ENCODE data around the gene AP4E1.

Gene AP4E1

DNA sequence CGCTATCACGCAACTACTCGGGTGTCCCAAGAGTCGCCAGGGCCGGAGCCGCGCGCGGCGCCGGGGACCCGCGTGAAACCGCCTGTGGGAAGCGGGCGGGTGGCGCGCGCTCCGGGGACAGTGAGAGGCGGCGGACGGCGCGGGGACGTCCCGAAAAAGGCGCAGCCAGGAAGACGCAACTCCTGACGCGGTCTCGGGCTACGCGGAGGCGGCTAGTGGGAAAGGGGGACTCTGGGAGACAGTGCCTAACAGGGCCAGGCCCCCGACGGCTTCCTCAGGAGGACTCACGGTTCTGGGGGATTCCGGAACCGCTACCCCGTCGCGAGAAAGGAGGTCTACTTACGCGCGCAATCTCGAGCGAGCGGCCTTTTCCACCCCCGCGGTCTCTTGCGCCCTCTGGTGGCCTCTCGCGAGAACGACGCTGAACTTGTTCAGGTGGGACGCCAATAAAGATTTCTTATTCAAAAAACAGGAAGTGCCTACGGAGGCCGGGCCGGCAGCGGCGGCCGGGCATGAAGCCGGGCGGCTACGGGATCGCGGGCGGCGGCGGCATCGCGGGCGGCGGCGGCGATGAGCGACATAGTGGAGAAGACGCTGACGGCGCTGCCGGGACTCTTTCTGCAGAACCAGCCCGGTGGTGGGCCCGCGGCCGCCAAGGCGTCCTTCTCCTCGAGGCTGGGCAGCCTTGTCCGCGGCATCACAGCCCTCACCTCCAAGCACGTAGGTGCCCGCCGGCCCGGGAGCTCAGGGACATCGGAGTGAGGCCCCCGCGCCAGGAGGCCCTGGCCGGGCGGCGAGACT is at the start of gene AP4E1:
Gene AP4E1, plus strand, starts transcription at position 475 of the 801 bp plus-strand sequence. Its CDS starts 96 bp downstream, at position 571.
- peak; percentile 96 for DNase-seq (ENCODE audit: low read depth)
- TF ChIP-seq, protein P1, sequence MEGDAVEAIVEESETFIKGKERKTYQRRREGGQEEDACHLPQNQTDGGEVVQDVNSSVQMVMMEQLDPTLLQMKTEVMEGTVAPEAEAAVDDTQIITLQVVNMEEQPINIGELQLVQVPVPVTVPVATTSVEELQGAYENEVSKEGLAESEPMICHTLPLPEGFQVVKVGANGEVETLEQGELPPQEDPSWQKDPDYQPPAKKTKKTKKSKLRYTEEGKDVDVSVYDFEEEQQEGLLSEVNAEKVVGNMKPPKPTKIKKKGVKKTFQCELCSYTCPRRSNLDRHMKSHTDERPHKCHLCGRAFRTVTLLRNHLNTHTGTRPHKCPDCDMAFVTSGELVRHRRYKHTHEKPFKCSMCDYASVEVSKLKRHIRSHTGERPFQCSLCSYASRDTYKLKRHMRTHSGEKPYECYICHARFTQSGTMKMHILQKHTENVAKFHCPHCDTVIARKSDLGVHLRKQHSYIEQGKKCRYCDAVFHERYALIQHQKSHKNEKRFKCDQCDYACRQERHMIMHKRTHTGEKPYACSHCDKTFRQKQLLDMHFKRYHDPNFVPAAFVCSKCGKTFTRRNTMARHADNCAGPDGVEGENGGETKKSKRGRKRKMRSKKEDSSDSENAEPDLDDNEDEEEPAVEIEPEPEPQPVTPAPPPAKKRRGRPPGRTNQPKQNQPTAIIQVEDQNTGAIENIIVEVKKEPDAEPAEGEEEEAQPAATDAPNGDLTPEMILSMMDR (IDR thresholded peaks at IDR 0.05; ENCODE audit: low read length, missing control alignments), result peak; percentile 81
- peak within 1 kb of the TSS; percentile 82 for H3K4me3 ChIP-seq (replicated peaks; ENCODE audit: low read depth, low read length)

DNA sequence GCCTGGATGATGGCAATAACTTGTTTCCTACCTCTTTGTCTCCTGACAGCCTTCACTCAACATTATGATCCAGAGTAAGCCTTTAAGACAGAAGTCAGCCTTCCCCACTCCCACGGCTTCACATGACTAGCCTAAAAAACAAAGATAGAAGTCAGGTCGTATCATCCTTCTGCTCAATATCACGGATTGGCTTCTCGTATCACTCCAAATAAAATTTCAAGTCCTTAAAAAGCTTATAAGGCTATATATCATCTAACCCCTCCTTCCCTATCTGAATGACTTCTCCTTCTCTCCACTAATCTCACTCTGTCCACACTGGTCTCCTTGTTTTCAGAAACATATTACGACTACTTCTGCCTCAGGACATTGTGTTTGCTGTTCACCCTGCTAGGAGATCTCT is 47.7 kb upstream of the AP4E1 start:
- H3K4me3 ChIP-seq (replicated peaks; ENCODE audit: low read depth, low read length), result no peak overlapping the region
- DNase-seq (ENCODE audit: low read depth), result no peak
- TF ChIP-seq, protein P1 (IDR thresholded peaks at IDR 0.05; ENCODE audit: low read length, missing control alignments), result no peak

DNA sequence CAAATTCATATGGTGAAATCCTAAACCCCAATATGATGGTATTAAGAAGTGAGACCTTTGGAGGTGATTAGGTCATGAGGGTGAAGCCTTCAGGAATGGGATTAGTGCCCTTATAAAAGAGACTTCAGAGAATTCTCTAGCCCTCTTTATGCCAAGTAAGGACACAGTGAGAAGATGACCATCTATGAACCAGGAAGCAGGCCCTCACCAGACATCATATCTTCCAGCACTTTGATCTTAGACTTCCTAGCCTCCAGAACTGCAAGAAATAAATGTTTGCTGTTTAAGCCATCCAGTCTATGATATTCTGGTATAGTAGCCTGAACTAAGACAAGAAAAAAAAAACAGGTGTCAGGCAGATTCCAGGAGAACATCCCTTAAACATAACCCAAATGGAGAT is 45.9 kb upstream of the AP4E1 start:
- DNase-seq (ENCODE audit: low read depth), result no peak
- TF ChIP-seq, protein P1 (IDR thresholded peaks at IDR 0.05; ENCODE audit: low read length, missing control alignments), result no peak
- H3K4me3 ChIP-seq (replicated peaks; ENCODE audit: low read depth, low read length), result no peak overlapping the region

DNA sequence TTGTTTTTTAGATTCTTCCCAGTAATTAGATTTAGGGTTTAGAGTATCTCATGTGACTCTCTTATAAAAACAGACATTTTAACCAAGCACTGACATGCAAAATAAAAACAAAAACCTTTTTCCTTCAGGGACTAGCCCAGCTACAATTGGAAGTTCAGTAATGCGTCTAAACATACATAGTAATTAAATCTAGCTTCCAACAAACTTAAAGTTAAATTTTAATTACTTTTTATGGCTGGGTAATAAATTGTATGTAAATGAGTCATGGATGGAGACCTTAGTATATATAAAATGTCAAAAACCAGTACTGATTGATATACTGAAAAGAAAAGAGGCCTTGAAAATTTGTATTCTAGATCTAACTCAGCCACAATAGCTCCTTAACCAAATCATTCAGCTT is 43.6 kb upstream of the AP4E1 start:
- no peak for DNase-seq (ENCODE audit: low read depth)
- H3K4me3 ChIP-seq (replicated peaks; ENCODE audit: low read depth, low read length), result no peak overlapping the region
- TF ChIP-seq, protein P1 (IDR thresholded peaks at IDR 0.05; ENCODE audit: low read length, missing control alignments), result no peak

DNA sequence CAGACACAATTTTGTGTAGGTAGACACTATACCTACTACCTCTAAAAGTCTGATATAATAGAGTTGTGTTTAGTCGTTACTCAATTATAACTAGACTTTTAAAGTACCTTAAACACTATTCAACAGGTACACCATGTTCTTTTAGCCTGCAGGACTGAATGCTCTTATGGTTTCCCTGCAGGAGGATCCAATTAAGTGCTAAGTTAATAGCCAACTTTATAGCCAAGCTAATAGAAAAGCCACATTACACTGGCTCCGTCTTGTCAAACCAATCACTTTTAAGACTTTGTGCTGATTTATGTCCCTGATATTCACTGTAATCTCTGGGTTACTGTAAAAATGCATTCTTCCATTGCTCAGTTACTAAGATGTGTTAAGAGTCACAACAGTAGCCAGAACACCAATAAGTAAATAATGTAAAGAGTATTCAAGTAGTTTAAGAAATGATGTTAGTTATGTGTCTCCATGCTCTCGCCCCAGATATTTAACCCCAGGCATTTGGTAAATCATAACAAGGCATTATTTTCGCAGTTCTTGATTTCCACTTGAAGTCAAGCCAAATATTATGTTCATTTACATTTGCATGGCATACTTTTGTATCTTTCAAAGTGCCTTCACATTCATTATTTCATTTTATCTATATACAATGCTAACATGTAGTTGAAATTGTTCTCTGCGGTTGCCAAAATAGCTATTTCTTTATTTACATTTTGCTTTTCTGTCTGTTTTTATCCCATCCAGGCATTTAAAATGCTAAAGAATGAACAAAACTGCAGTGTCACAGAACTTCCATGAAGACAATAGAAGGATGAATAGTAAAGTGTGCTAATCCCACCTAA is 42.7 kb upstream of the AP4E1 start:
- DNase-seq (ENCODE audit: low read depth), result no peak
- TF ChIP-seq, protein P1 (IDR thresholded peaks at IDR 0.05; ENCODE audit: low read length, missing control alignments), result no peak
- no peak overlapping the region for H3K4me3 ChIP-seq (replicated peaks; ENCODE audit: low read depth, low read length)

DNA sequence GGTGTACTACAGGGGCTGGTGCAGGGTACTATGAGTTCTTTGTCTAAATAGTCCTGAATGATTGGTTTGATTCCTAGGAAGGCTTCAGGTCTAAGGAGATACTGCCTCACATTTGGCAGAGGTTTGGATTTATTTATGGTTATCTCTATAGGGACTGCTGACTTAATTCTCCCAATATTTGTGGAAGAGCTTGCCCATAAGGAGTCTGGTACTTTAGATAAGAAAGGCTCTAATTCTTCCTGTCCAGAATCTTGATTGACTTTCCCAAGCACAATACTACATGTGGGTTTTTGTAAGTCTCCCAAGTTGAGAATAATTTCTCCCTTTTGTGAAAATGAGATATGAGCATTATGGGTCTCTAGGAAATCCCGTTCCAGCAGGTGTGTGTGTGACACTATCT is 36.7 kb upstream of the AP4E1 start:
- no peak for DNase-seq (ENCODE audit: low read depth)
- no peak overlapping the region for H3K4me3 ChIP-seq (replicated peaks; ENCODE audit: low read depth, low read length)
- TF ChIP-seq, protein P1 (IDR thresholded peaks at IDR 0.05; ENCODE audit: low read length, missing control alignments), result no peak

All from fibroblast of pulmonary artery (primary cell).